Psoas muscle (tissue), 8 donors: Measurements from ENCODE around the gene AFF3. TPM values are rescaled to one million over a fixed set of nuclear protein-coding genes. Genes with fewer than 3 reads are reported as not detected.
"Not testable (repeated sequence)": the region's sequence is repeated elsewhere in the genome, so short reads cannot be mapped to it uniquely, and the experiment has no call there.

ENCODE experiments used
- ATAC-seq, 4 donors: fragments of 200-7000 bp; cut with Tn5 transposase; one replicate each; pipeline ENCODE4 v1.9.1; 2020; ENCODE audit warnings: moderate library complexity in 3 of 4, mild to moderate bottlenecking in 2 of 4
- DNase-seq, 2 donors: peaks; one replicate each; pipeline ENCODE4 v3.0.0-alpha.2; 2020
- H3K27ac ChIP-seq: fragments of 200-600 bp; one replicate; pipeline ENCODE4 v1.8.0; 2022
- H3K27me3 ChIP-seq, 3 donors: fragments of 200-600 bp in 1 of 3; one replicate each; pipeline versions ENCODE4 v1.6.1 to v1.8.0; 2013 to 2022; ENCODE audit warnings: low read length in 2 of 3, mild to moderate bottlenecking in 2 of 3, moderate library complexity in 1 of 3; ENCODE audit not compliant: insufficient read depth in 3 of 3
- H3K36me3 ChIP-seq, 2 donors: fragments of 200-600 bp in 1 of 2; one replicate each; pipeline versions ENCODE4 v1.6.1 to v1.8.0; 2013 to 2022; ENCODE audit warnings: low read depth in 1 of 2, mild to moderate bottlenecking in 1 of 2, moderate library complexity in 1 of 2; ENCODE audit not compliant: insufficient read depth in 1 of 2
- H3K4me1 ChIP-seq: fragments of 200-600 bp; one replicate; pipeline ENCODE4 v1.8.0; 2022
- H3K4me3 ChIP-seq: fragments of 200-600 bp; one replicate; pipeline ENCODE4 v1.8.0; 2022; ENCODE audit warnings: mild to moderate bottlenecking
- H3K9me3 ChIP-seq: fragments of 200-600 bp; one replicate; pipeline ENCODE4 v1.8.0; 2022
- CTCF ChIP-seq: fragments of 200-600 bp; IDR thresholded peaks from one replicate; pipeline ENCODE4 v1.8.0; 2022; ENCODE audit warnings: antibody characterized with exemption
- WGBS, 3 donors: extraction: QIAGEN DNeasy Blood & Tissue Kit; methylation state at CpG; one replicate each; pipeline versions ENCODE4 v1.1.6 to v1.1.7; 2013; 5-methylcytosine and 5-hydroxymethylcytosine counted together
- intact Hi-C, 2 donors: fragments of 100-400 bp; cut with DNase I; formaldehyde crosslinking; loops; one replicate each; pipeline versions ENCODE4 v1.11.0 to v1.14.2; 2022
- polyA plus RNA-seq, 3 donors: library from polyadenylated mRNA; stranded (reverse); fragments of 200-250 nt; gene quantifications; one replicate each; pipeline ENCODE4 v1.2.3, GENCODE V29; 2013
- total RNA-seq, 4 donors: library from RNA; stranded (reverse); fragmentation: NEBNext Ultra II Directional in 2 of 4; extraction: Animal tissue kit (Norgen Biotek cat#: 25700) in 2 of 4; gene quantifications; one replicate each; pipeline versions ENCODE4 v1.2.1 to v1.2.4, GENCODE V29; 2021 to 2023
- donor health status: healthy with polysubstance abuse.
- donor health status: DM: no; HTN: no; CAD: no; lungs with moderate emphysema.
- donor health status: Bipolar disorder and iron deficiency.
- donor health status: healthy.
- donor health status: DM: yes; HTN: yes; CAD: no.
- donor health status: DM: no; HTN: no; CAD: no.
- donor health status: DM: no; HTN: no; CAD: no.
- donor health status: DM: yes; HTN: yes; CAD: no.

The AFF3 gene
- total and polyA plus RNA-seq, 7 donors: 0.08 to 2.9 (median 0.44) TPM

GRCh38 chr2:100106460-100106859 lies 35.9 kb downstream of the AFF3 start:
- H3K27ac ChIP-seq: no peak overlapping the region
- intact Hi-C loops: no loop called here
- DNase-seq: no peak

GRCh38 chr2:100105678-100106054 lies 36.7 kb downstream of the AFF3 start:
- intact Hi-C loops: no loop called here
- H3K4me1 ChIP-seq: no peaks in the 10 kb centered on the region
- H3K36me3 ChIP-seq: no peaks in the 10 kb centered on the region
- 42 to 49% (median 48%) methylated on average over 12 of the region's 12 CpGs for WGBS, 3 donors
- no peak for DNase-seq
- ATAC-seq: no peak
- H3K9me3 ChIP-seq: no peaks in the 10 kb centered on the region
- peak overlapping the region; percentile 62 for H3K4me3 ChIP-seq
- no peak for TF ChIP-seq CTCF
- H3K27ac ChIP-seq: no peak overlapping the region
- H3K27me3 ChIP-seq: peaks cover 0 to 26% (median 2%) of the 10 kb centered on the region in 3 donors

More at GRCh38 chr2:100106460-100106859, 35.9 kb downstream of the AFF3 start:
- no peak for ATAC-seq
- 74 to 86% (median 84%) methylated on average over 9 of the region's 9 CpGs for WGBS, 3 donors
- no peaks in the 10 kb centered on the region for H3K4me1 ChIP-seq
- H3K4me3 ChIP-seq: no peak overlapping the region
- H3K27me3 ChIP-seq: peaks cover 0 to 26% (median 2%) of the 10 kb centered on the region in 3 donors
- TF ChIP-seq CTCF: no peak
- H3K9me3 ChIP-seq: no peaks in the 10 kb centered on the region
- H3K36me3 ChIP-seq: no peaks in the 10 kb centered on the region

- intact Hi-C loops: no loop called here
- Histone ChIP-seq H3K27me3 (peaks cover 0 to 26% (median 2%) of the 10 kb centered on the region in 3 donors), H3K9me3 (no peaks in the 10 kb centered on the region), H3K36me3 (no peaks in the 10 kb centered on the region), H3K4me3 (peak overlapping the region; percentile 62), H3K27ac (no peak overlapping the region), H3K4me1 (no peaks in the 10 kb centered on the region)
- DNase-seq (peak in 1 of 2 donors; percentile 31), ATAC-seq (peak in 2 of 4 donors; percentile 49 to 51)
- 1 to 3% (median 1%) methylated on average over 30 to 108 of the region's 119 CpGs for WGBS, 3 donors
- TF ChIP-seq CTCF: no peak
Observed at GRCh38 chr2:100104718-100105677, 37.4 kb downstream of the AFF3 start.

GRCh38 chr2:100104265-100104664 lies 38.1 kb downstream of the AFF3 start:
- H3K9me3 ChIP-seq, H3K4me1 ChIP-seq, intact Hi-C loops, DNase-seq, H3K36me3 ChIP-seq, H3K27ac ChIP-seq: not testable (repeated sequence)
- peaks cover 0 to 26% (median 0%) of the 10 kb centered on the region in 3 donors for H3K27me3 ChIP-seq
- ATAC-seq: peak in 2 of 4 donors; percentile 40 to 49
- H3K4me3 ChIP-seq: peak overlapping the region; percentile 18
- 0 to 1% methylated on average over 11 to 31 of the region's 60 CpGs; no CpG with 5 or more reads in 1 of the 3 donors for WGBS, 3 donors

GRCh38 chr2:100103527-100104252 lies 38.7 kb downstream of the AFF3 start:
- H3K4me1 ChIP-seq, H3K4me3 ChIP-seq, H3K9me3 ChIP-seq, H3K27ac ChIP-seq, ATAC-seq, DNase-seq, intact Hi-C loops, H3K36me3 ChIP-seq: not testable (repeated sequence)
- peaks cover 0 to 26% (median 0%) of the 10 kb centered on the region in 3 donors for H3K27me3 ChIP-seq
- 11 to 28% (median 21%) methylated on average over 15 to 34 of the region's 39 CpGs for WGBS, 3 donors

- H3K9me3 ChIP-seq, H3K27ac ChIP-seq, H3K36me3 ChIP-seq, DNase-seq, ATAC-seq, H3K4me3 ChIP-seq, intact Hi-C loops, H3K4me1 ChIP-seq: not testable (repeated sequence)
- 65 to 71% (median 69%) methylated on average over 2 to 3 of the region's 8 CpGs for whole genome bisulfite sequencing, 3 donors
- H3K27me3 ChIP-seq: peaks cover 0 to 21% (median 0%) of the 10 kb centered on the region in 3 donors
Observed at GRCh38 chr2:100102466-100103180, 39.8 kb downstream of the AFF3 start.

- intact Hi-C loops, H3K4me3 ChIP-seq, H3K4me1 ChIP-seq, H3K27ac ChIP-seq, ATAC-seq, DNase-seq, H3K36me3 ChIP-seq, H3K9me3 ChIP-seq, H3K27me3 ChIP-seq: not testable (repeated sequence)
- 73 to 84% (median 80%) methylated on average over 2 to 5 of the region's 8 CpGs for WGBS, 3 donors
Observed at GRCh38 chr2:100098855-100099254, 43.5 kb downstream of the AFF3 start.
